Thoracic aorta (tissue), 2 donors: ENCODE data around the gene PLVAP. TPM values are rescaled to one million over a fixed set of nuclear protein-coding genes. Genes with fewer than 3 reads are reported as not detected.
"Not testable (repeated sequence)": the region's sequence is repeated elsewhere in the genome, so short reads cannot be mapped to it uniquely, and the experiment has no call there.

Experiments
- ATAC-seq: fragments of 150-250 bp; one replicate; pipeline ENCODE4 v1.8.0; 2017; ENCODE audit warnings: low read depth; ENCODE audit not compliant: insufficient number of reproducible peaks, low FRiP score
- DNase-seq: peaks from one replicate; pipeline ENCODE4 v3.0.0-alpha.2; 2020; ENCODE audit warnings: low spot score
- H3K27ac ChIP-seq, 2 donors: fragments of 200-600 bp; sonication (generic); 1 replicate in 1 of 2; 2 replicates in 1 of 2; pipeline ENCODE4 v1.5.1; 2016; ENCODE audit warnings: mild to moderate bottlenecking in 2 of 2, moderate library complexity in 2 of 2
- H3K27me3 ChIP-seq: fragments of 200-600 bp; sonication (generic); replicated peaks from 2 replicates; pipeline ENCODE4 v1.6.0; 2016; ENCODE audit warnings: mild to moderate bottlenecking; ENCODE audit not compliant: insufficient read depth
- H3K36me3 ChIP-seq: fragments of 200-600 bp; sonication (generic); one replicate; pipeline ENCODE4 v1.5.1; 2016
- H3K4me1 ChIP-seq, 2 donors: fragments of 200-600 bp; sonication (generic); 1 replicate in 1 of 2; 2 replicates in 1 of 2; pipeline versions ENCODE4 v1.5.1 to v1.6.0; 2016; ENCODE audit warnings: low read depth in 2 of 2, mild to moderate bottlenecking in 1 of 2; ENCODE audit not compliant: control insufficient read depth in 1 of 2
- H3K4me3 ChIP-seq: fragments of 200-600 bp; sonication (generic); 2 replicates; pipeline ENCODE4 v1.5.1; 2016; ENCODE audit warnings: mild to moderate bottlenecking
- H3K9me3 ChIP-seq: fragments of 200-600 bp; sonication (generic); 2 replicates; pipeline ENCODE4 v1.5.1; 2016
- CTCF ChIP-seq: fragments of 200-600 bp; sonication (generic); IDR thresholded peaks from one replicate; pipeline ENCODE4 v1.5.1; 2019; ENCODE audit warnings: antibody characterized with exemption
- total RNA-seq, 2 donors: library from RNA; depleted of rRNA; stranded (reverse); fragments of >200 nt; gene quantifications; one replicate each; pipeline versions ENCODE4 v1.1.0 to v1.2.3, GENCODE V29; 2016

The PLVAP gene
- total RNA-seq, 2 donors from 2014 or later: 120 to 126 TPM

- no peak for DNase-seq
- Histone ChIP-seq H3K4me3 (no peak overlapping the region), H3K27ac (no peak overlapping the region), H3K36me3 (no peaks in the 10 kb centered on the region), H3K9me3 (no peaks in the 10 kb centered on the region), H3K4me1 (peaks cover 6 to 10% of the 10 kb centered on the region in 2 donors), H3K27me3 (no peaks in the 10 kb centered on the region)
- TF ChIP-seq CTCF: no peak
- no peak for ATAC-seq
These were observed 1.1 kb upstream of the PLVAP start for GRCh38 chr19:17378271-17378670.

GRCh38 chr19:17370026-17370587, 7.0 kb downstream of the PLVAP start:
- no peak for TF ChIP-seq CTCF
- ATAC-seq: peak; percentile 55
- Histone ChIP-seq H3K4me1 (peaks cover 3 to 6% of the 10 kb centered on the region in 2 donors), H3K4me3 (no peak overlapping the region), H3K27me3 (no peaks in the 10 kb centered on the region), H3K36me3 (no peaks in the 10 kb centered on the region), H3K27ac (peak overlapping the region in 1 of 2 donors; percentile 15), H3K9me3 (no peaks in the 10 kb centered on the region)
- DNase-seq: no peak

- peaks cover 2 to 4% of the 10 kb centered on the region in 2 donors for H3K4me1 ChIP-seq
- H3K36me3 ChIP-seq: no peaks in the 10 kb centered on the region
- no peaks in the 10 kb centered on the region for H3K27me3 ChIP-seq
- H3K9me3 ChIP-seq: no peaks in the 10 kb centered on the region
- DNase-seq: no peak
- TF ChIP-seq CTCF: no peak
- no peak overlapping the region for H3K4me3 ChIP-seq
- H3K27ac ChIP-seq: no peak overlapping the region
- no peak for ATAC-seq
These were observed 11.8 kb downstream of the PLVAP start for GRCh38 chr19:17365361-17365760.

GRCh38 chr19:17363852-17364605, 13.1 kb downstream of the PLVAP start:
- ATAC-seq, H3K27me3 ChIP-seq, H3K27ac ChIP-seq, H3K4me3 ChIP-seq, H3K4me1 ChIP-seq, H3K9me3 ChIP-seq, H3K36me3 ChIP-seq, DNase-seq: not testable (repeated sequence)

GRCh38 chr19:17359905-17360800, 17.0 kb downstream of the PLVAP start:
- no peak overlapping the region for H3K27ac ChIP-seq
- H3K4me1 ChIP-seq: peaks cover 0 to 9% of the 10 kb centered on the region in 2 donors
- H3K36me3 ChIP-seq: no peaks in the 10 kb centered on the region
- DNase-seq: no peak
- H3K9me3 ChIP-seq: no peaks in the 10 kb centered on the region
- TF ChIP-seq CTCF: no peak
- H3K27me3 ChIP-seq: no peaks in the 10 kb centered on the region
- H3K4me3 ChIP-seq: no peak overlapping the region
- ATAC-seq: no peak
